ENCODE results near the gene LHFPL2.

LHFPL2 gene

GRCh38 chr5:78570646-78571045, 77.9 kb downstream of the LHFPL2 start:
- DNase-seq (ENCODE audit: low read depth in 2 of 3, low spot score in 1 of 3): no peak

GRCh38 chr5:78569441-78569840, 79.1 kb downstream of the LHFPL2 start:
- DNase-seq (ENCODE audit: low read depth in 2 of 3, low spot score in 1 of 3): no peak

- DNase-seq (ENCODE audit: low read depth in 2 of 3, low spot score in 1 of 3): no peak
These were observed 79.9 kb downstream of the LHFPL2 start for GRCh38 chr5:78568676-78569075.

- no peak for DNase-seq (ENCODE audit: low read depth in 2 of 3, low spot score in 1 of 3)
These were observed 80.4 kb downstream of the LHFPL2 start for GRCh38 chr5:78568212-78568611.

- no peak for DNase-seq (ENCODE audit: low read depth in 2 of 3, low spot score in 1 of 3)
These were observed 81.0 kb downstream of the LHFPL2 start for GRCh38 chr5:78567617-78568016.

GRCh38 chr5:78566747-78567425, 81.7 kb downstream of the LHFPL2 start:
- no peak for DNase-seq (ENCODE audit: low read depth in 2 of 3, low spot score in 1 of 3)

GRCh38 chr5:78565395-78565794, 83.2 kb downstream of the LHFPL2 start:
- no peak for DNase-seq (ENCODE audit: low read depth in 2 of 3, low spot score in 1 of 3)

GRCh38 chr5:78563621-78564020, 85.0 kb downstream of the LHFPL2 start:
- DNase-seq (ENCODE audit: low read depth in 2 of 3, low spot score in 1 of 3): no peak

GRCh38 chr5:78562714-78563330, 85.8 kb downstream of the LHFPL2 start:
- DNase-seq (ENCODE audit: low read depth in 2 of 3, low spot score in 1 of 3): no peak

GRCh38 chr5:78562001-78562400, 86.6 kb downstream of the LHFPL2 start:
- DNase-seq (ENCODE audit: low read depth in 2 of 3, low spot score in 1 of 3): no peak

- no peak for DNase-seq (ENCODE audit: low read depth in 2 of 3, low spot score in 1 of 3)
These were observed 87.3 kb downstream of the LHFPL2 start for GRCh38 chr5:78561261-78561660.

GRCh38 chr5:78560000-78560855, 88.3 kb downstream of the LHFPL2 start:
- no peak for DNase-seq (ENCODE audit: low read depth in 2 of 3, low spot score in 1 of 3)

GRCh38 chr5:78557601-78558000, 91.0 kb downstream of the LHFPL2 start:
- DNase-seq (ENCODE audit: low read depth in 2 of 3, low spot score in 1 of 3): no peak

- no peak for DNase-seq (ENCODE audit: low read depth in 2 of 3, low spot score in 1 of 3)
These were observed 92.7 kb downstream of the LHFPL2 start for GRCh38 chr5:78555870-78556269.

GRCh38 chr5:78554670-78555069, 93.9 kb downstream of the LHFPL2 start:
- no peak for DNase-seq (ENCODE audit: low read depth in 2 of 3, low spot score in 1 of 3)

- DNase-seq (ENCODE audit: low read depth in 2 of 3, low spot score in 1 of 3): no peak
These were observed 94.8 kb downstream of the LHFPL2 start for GRCh38 chr5:78553580-78554353.

GRCh38 chr5:78552729-78553342, 95.7 kb downstream of the LHFPL2 start:
- DNase-seq (ENCODE audit: low read depth in 2 of 3, low spot score in 1 of 3): no peak

GRCh38 chr5:78550891-78551290, 97.7 kb downstream of the LHFPL2 start:
- no peak for DNase-seq (ENCODE audit: low read depth in 2 of 3, low spot score in 1 of 3)

GRCh38 chr5:78549043-78549442, 99.5 kb downstream of the LHFPL2 start:
- DNase-seq (ENCODE audit: low read depth in 2 of 3, low spot score in 1 of 3): no peak

- no peak for DNase-seq (ENCODE audit: low read depth in 2 of 3, low spot score in 1 of 3)
These were observed 100.6 kb downstream of the LHFPL2 start for GRCh38 chr5:78547731-78548615.
